ENCODE results near the gene PGC. TPM values are rescaled to one million over a fixed set of nuclear protein-coding genes. Genes with fewer than 3 reads are reported as not detected.

The PGC gene
- total RNA-seq, 1 experiment from 2014 or later, result not detected

- Histone ChIP-seq H4K5ac (ENCODE audit: insufficient read length, low read depth, low read length) (no peak overlapping the region), H3K27ac (ENCODE audit: insufficient read length, low read depth, low read length) (no peak overlapping the region), H3K9ac (ENCODE audit: extremely low read depth, insufficient read length, low read length) (no peak overlapping the region), H3T11ph (ENCODE audit: low read length) (no peak overlapping the region), H2BK20ac (ENCODE audit: low read depth, low read length, poor library complexity, severe bottlenecking) (no peak overlapping the region), H3K27me3 (ENCODE audit: insufficient read depth, low read length) (no peaks in the 10 kb centered on the region), H3K23ac (ENCODE audit: insufficient read length, low read depth, low read length) (no peak overlapping the region), H3K4me2 (ENCODE audit: insufficient read depth, insufficient read length, low read length) (no peak overlapping the region), H3K56ac (ENCODE audit: insufficient read length, low read depth, low read length) (no peak overlapping the region), H3K79me2 (ENCODE audit: insufficient read depth, low read length) (no peaks in the 10 kb centered on the region), H2BK15ac (ENCODE audit: low read depth, low read length) (no peak overlapping the region), H3K18ac (ENCODE audit: insufficient read length, low read depth, low read length) (no peak overlapping the region), H2AK5ac (ENCODE audit: insufficient read length, low read length) (no peak overlapping the region), H3K4me1 (ENCODE audit: insufficient read depth, low read length) (no peaks in the 10 kb centered on the region), H2AFZ (ENCODE audit: low read length) (no peak overlapping the region), H4K8ac (replicated peaks; ENCODE audit: insufficient read length, low read depth, low read length) (no peak overlapping the region), H2BK12ac (ENCODE audit: insufficient read length, low read depth, low read length) (no peak overlapping the region), H4K91ac (ENCODE audit: insufficient read length, low read depth, low read length) (no peak overlapping the region), H3K4ac (ENCODE audit: low read depth, low read length) (no peak overlapping the region), H2BK5ac (ENCODE audit: insufficient read length, low read length) (no peak overlapping the region), H3K14ac (ENCODE audit: insufficient read depth, low read length) (no peak overlapping the region), H2BK120ac (ENCODE audit: low read depth, low read length, poor library complexity, severe bottlenecking) (no peak overlapping the region), H4K20me1 (ENCODE audit: control insufficient read depth, insufficient read depth, insufficient read length) (no peaks in the 10 kb centered on the region), H3K79me1 (ENCODE audit: insufficient read depth, low read depth, low read length, poor library complexity, severe bottlenecking) (no peaks in the 10 kb centered on the region), H3K9me3 (ENCODE audit: control insufficient read depth, low read depth, low read length) (no peaks in the 10 kb centered on the region), H3K23me2 (ENCODE audit: insufficient read length, low read depth, low read length, poor library complexity, severe bottlenecking) (no peaks in the 10 kb centered on the region)
- Mint-ChIP-seq H3K36me3 (ENCODE audit: insufficient read depth in 1 of 3, low read depth in 3 of 3) (no peaks in the 10 kb centered on the region), H3K27me3 (ENCODE audit: low read depth) (peaks cover 11% of the 10 kb centered on the region), H3K9me3 (no peaks in the 10 kb centered on the region), H3K4me1 (no peaks in the 10 kb centered on the region), H3K27ac (no peak overlapping the region; a peak in 1 of 7 replicates), H3K4me3 (no peak overlapping the region)
- DNase-seq, result no peak
- TF ChIP-seq CTCF (conservative IDR thresholded peaks at IDR 0.05), result no peak
- no CpG with 5 or more reads among the region's 3 CpGs for WGBS (ENCODE audit: extremely low coverage, insufficient read length, low lambda C conversion rate)
Measured at GRCh38 chr6:41748542-41748941, 1.3 kb upstream of the PGC start.

Data from H9 (cell line).